GM21367 (cell line): ENCODE data around the gene CEP63.
"Not testable (repeated sequence)": the region's sequence is repeated elsewhere in the genome, so short reads cannot be mapped to it uniquely, and the experiment has no call there.

Source experiments
- ATAC-seq: cut with Tn5 transposase; IDR thresholded peaks from one replicate; pipeline ENCODE4 v1.9.1; 2021; ENCODE audit not compliant: unreplicated experiment

The CEP63 gene

DNA sequence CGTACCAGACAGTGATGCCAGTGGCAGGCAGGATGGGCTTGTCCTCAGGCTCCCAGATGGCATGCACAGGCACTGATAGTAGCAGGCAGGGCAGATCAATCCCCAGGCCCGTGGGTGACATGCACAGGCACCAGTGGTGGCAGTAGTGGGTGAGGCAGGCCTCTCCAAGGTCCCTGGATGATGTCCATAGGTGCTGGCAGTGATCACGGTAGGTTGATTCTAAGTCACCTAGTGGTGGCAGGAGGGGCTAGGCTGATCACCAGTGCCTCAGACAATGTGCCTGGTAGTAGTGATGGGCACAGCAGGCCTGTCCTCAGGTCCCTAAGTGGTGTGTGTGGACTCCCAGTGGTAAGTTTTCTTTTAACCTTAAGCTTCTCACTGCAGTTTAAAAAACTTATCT, 19.6 kb downstream of the CEP63 start:
- no peak for ATAC-seq

DNA sequence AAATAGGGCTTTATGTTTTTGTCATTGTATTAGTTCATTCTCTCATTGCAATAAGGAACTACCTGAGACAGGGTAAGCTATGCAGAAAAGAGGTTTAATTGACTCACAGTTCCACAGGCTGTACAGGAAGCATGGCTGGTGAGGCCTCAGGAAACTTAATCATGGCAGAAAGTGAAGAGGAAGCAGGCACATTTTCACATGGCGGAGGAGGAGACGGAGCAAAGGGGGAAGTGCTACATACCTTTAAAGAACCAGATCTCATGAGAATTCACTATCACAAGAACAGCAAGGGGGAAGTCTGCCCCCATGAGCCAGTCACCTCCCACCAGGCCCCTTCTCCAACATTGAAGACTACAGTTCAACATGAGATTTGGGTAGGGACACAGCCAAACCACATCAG, 25.6 kb downstream of the CEP63 start:
- no peak for ATAC-seq

DNA sequence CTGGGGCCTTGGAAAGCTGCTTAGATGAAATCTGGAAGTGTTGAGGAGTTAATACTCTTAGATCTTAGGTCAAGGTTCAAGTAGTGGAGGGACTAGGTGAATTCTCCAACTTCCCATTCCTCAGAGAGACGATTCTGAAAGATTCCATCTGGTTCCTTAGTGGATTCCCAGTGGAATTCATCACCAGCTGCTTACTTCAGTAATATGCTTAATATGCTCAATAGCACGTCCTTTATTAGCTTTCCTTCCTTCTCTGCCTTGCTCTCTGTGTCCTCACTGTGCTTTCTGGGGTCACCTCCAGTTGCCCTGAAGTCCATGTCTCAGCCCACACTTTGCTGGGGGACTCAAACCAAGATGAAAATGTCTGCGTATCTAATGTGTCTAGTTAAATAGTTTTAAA, 31.0 kb downstream of the CEP63 start:
- ATAC-seq = no peak

DNA sequence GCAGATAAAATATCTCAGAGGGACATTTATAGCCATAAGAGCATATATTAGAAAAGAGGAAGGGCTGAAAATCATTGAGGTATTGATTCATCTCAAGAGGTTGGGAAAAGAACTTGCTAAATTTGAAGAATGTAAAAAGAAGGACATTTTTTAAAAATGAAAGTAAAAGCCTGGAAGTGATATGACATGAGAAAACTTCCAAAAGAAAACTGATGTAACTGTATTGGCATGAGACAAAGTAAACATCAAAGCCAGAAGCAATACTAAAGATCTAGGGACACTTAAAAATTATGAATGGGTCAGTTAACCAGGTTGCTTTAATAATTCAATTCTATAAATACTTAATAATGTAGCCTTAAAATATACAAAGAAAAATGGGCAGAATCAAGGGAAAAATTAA, 31.9 kb downstream of the CEP63 start:
- ATAC-seq = no peak

DNA sequence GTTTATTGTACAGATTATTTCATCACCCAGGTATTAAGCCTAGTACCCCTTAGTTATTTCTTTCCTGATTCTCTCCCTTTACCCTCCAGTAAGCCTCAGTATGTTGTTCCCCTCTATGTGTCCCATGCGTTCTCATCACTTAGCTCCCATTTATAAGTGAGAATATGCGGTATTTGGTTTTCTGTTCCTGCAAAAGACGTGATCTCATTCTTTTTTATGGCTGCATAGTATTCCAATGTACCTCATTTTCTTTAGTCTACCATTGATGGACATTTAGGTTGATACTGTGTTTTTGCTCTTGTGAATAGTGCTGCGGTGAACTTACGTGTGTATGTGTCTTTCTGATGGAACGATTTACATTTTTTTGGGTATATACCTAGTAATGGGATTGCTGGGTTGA, 36.7 kb downstream of the CEP63 start:
- no peak for ATAC-seq

DNA sequence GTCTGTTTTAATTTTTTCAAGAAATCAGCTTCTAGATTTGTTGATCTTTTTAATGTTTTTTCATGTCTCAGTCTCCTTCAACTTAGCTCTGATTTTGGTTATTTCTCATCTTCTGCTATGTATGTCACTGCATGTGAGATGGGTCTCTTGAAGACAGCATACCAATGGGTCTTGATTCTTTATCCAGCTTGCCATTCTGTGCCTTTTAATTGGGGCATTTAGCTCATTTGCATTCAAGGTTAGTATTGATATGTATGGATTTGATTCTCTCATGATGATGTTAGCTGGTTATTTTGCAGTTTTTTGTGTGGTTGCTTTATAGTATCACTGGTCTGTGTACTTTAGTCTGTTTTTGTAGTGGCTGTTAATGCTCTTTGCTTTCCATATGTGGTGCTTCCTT, 39.4 kb downstream of the CEP63 start:
- ATAC-seq = no peak

DNA sequence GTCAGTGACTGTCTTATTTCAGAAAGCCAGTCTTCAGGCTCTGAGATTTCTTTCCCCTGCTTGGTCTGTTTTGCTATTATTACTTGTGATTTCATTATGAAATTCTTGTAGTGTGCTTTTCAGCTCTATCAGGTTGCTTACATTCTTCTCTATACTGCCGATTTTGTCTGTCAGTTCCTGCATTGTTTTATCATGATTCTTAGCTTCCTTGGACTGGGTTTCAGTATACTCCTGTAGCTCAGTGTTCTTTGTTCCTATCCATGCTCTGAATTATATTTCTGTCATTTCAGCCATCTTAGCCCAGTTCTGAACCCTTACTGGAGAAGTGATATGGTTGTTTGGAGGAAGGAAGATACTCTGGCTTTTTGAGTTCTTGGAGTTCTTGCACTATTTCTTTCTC, 40.5 kb downstream of the CEP63 start:
- ATAC-seq = no peak

DNA sequence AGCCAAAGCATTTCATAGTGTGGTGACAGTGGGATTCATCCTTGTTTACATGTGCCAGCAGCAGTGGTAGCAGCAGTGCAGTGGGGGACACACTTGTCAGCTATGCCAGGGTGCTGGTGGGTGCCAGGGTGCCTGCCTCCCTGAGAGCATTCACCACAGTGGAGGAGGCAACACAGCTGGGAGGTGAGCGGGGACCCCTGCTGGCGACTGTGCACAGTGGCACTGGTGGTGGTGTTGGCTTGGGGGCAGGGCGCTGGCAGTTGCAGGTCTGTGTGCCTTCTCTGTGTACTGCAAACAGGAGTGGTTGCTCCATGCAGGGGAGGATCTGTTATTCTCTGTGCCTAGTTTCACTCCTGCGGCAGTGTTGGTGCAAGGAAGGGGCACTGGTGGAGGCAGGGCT, 41.2 kb downstream of the CEP63 start:
- ATAC-seq = no peak

DNA sequence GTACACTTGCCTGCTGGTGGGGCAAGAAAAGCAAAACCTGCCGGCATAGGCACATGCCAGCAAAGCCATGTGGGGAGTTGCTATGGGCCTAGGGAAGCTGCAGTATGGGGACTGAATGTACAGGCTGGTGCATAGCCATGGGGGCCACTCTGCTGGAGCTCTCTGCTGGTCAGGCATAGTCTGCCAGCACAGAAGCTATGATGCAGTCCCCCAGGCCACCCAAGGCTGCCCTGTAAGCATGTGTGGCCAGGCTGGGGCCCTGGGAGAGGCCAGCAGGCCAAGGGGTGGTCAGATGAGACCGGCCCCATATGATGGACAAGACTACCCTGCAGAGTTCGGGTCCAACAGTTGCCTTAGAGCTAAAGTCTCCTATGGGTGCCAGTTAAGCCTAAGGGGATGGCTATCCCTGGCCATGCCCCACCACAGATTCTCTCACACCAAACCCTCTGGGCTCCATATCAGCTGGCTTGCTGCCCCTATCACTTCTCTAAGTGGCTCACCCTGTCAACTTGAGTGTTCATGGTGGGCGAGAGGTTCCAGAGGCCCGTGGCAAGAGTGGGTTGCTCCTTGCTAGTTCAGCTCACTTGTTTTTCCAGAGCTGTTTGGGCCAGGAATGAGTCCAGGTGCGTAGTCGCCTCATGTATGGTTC, 41.8 kb downstream of the CEP63 start:
- ATAC-seq = no peak

DNA sequence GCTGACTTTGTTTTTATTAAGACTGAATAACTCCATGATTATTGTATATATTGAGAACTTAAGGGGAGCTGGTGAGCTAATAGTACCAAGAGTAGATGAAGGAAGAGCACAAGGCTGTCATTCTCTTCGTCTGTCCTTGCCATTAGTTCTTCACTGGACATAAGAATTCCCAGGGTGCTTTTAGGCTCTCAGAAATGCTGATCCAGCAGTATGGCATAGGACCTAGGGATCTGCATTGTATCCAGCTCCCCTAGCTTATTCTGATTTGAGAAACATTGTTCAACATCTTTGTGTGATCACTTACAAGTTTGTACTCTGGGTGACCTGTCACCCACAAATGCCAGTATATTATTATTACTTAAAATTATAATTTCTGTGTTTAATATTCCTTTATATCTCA, 47.6 kb downstream of the CEP63 start:
- ATAC-seq = no peak

DNA sequence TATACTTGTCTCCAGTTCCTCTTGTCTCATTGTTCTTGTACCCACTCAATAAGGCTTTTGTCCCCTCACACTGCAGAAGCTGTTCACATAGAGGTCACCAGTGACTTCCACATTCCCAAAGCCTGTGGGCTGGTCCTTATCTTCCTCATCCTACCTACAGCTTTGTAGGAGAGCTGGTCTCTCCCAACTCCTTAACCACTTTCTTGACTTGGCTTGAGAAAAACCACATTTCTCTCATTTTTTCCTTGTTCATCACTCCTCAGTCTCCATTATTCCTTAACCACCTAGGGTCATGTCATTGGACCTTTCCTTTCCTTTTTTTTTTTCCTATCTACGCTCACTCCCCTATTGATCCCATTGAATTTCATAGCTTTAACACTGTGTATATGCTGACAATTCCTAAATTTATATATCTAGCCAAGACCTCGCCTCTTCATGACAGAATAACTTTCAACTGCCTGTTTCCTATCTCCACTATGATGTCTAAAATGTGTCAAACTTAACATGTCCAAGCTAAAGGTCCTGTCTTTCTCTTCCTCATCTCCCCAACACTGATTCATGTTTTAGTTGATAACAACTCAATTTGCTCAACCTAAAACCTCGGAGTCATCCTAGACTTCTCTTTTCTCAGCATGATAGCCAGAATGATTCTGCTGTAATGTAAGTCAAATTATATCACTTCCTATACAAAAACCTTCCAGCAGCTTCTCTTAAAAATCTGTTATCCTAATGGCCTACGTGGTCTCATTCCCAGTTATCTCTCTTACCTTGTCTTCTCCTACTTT, 49.5 kb downstream of the CEP63 start:
- ATAC-seq = no peak

DNA sequence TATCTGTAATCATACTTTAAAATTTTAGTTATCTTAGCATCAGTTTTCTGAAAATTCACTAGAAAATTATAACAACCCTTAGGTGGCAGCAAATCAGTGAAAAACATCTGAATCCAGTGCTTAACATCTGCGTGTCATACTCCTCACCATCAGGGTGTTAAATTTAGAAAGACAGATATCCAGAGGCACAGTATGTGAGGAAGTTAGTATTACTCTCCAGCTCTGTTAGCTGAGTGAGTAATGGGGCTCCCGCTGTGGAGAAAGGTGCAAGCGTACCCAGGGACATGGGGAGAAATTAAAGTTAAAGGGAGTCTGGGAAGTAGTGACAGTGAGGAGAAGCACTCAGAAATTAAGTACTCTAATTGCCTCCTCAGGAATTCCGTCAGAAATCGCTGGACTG, 50.9 kb downstream of the CEP63 start:
- no peak for ATAC-seq

DNA sequence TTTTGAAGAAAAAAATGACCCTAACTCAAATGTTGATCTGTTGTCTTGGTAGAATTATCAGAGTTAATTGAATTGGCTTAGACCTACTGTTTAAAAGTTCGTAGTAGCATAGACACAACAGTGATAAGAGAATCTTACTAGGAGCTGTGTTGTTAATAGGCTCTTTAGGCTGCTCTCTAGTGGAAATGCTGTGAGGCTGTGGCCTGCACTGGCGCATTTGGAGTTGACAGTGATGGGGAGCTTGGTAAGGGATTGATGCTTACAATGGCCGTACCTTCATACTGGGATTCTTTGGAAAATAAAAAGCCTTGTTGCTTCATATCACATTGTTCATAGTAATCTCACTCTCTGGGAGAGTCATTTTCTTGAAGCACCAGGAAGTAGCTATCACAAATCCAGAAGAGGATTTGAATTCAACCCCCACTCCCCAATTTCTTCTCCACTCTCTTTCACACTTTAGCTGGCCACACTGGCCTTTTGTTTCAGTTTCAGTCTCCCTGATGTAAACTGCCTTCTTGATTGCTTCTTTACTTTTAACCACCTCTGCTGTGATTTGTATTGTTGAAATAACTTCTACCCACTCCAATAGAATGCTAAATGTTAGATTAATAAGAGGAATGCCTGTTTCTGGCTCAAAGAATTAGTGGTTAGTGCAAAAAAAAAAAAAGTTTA, 56.6 kb downstream of the CEP63 start:
- no peak for ATAC-seq

DNA sequence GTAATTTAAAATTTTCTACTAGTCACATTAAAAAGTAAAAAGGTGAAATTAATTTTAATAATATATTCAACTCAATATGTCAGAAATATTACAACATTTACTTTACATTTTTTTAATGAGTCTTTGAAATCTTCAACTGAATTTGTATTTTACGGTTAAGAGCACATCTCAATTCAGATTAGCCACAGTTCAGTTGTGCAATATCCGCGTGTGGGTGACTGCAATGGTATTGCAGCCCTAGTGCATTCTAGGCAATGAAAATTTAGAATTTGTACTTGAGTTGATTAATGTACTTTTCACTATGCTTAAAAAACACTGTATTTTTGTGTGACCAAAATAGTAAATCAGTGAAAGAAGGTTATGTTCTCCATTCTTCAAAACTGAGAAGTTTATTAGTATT, 57.3 kb downstream of the CEP63 start:
- no peak for ATAC-seq

DNA sequence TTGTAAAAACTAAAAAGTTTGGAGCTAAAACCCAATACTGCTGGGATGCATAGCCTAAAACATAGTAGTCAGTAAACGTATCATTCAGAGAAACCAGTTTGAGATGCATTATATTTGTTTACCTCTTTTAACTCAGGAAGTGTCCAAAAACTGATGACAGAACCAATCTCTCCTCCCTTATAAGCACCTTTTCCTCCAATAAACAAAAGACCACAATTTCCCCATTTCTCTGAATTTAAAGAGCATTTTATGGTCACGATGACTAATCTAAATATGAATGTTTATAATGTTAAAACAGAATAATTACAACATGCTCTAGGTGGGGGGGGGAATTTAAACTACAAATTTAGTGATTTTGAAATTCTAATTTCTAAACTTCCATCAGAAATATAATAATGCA, 58.5 kb downstream of the CEP63 start:
- ATAC-seq = no peak

DNA sequence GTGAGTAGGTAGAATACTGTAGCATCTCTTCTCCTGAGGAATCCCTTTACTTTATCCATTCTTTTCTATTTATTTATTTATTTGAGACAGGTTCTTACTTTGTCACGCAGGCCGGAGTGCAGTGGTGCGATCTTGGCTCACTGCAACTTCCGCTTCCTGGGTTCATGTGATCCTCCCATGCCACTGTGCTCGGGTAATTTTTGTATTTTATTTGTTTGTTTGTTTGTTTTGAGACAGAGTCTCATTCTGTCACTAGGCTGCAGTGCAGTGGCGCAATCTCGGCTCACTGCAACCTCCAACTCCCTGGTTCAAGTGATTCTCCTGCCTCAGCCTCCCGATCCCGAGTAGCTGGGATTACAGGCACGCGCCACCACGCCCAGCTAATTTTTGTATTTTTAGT, 58.9 kb downstream of the CEP63 start:
- ATAC-seq = not testable (repeated sequence)

DNA sequence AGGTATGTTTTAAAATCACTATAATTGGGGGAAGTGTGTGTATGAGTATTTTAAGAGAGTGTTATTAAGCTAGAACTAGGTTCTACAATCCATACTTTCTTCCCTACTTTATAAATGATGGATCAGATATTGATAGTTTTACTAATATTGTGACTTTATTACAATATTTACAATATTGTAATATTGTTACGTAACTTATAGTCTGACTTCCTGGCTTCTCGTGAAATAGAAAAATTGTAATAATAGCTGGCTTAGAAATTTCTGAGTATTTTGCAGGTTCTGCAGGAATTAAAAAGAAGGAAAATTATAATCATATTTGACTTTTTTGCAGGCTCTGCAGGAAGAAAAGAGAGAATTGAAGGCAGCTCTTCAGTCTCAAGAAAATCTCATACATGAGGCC, 60.0 kb downstream of the CEP63 start:
- no peak for ATAC-seq

DNA sequence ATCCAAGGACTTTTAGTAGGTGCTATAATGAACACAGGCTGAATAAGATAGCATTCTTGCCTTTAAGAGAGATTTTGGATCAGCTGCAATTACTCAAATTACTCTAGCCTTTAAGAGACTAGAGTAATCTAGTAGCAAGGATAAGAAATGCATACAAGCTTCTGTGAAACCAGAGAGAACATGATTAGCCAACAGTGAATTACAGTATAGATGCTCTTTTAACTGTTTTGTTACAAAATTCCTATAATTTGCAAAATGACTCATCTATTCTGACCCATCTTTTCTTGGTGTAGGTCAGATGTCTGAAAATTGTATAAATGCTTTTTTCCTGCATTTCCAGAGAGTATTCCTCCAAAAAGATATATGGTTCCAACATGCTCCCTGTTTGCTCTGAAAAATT, 66.9 kb downstream of the CEP63 start:
- no peak for ATAC-seq

DNA sequence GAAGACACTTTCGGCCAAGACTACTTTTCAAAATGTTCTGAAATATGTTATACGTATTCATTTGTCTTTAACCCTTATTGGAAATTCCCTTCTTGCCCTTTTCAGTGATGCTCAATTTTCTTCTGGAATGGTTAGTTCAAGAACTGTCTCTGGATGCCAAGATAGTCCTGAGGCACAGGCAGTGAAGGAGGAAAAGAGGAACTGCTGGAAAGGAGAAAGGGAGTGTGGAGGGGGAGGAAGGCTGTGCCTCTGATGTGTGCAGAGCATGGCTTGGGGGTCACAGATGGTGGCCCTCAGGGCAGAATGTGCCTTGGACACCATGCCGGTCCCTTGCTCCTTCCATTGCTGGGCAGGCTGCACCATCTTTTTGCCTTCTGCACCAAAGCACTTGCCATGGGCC, 73.7 kb downstream of the CEP63 start:
- no peak for ATAC-seq

DNA sequence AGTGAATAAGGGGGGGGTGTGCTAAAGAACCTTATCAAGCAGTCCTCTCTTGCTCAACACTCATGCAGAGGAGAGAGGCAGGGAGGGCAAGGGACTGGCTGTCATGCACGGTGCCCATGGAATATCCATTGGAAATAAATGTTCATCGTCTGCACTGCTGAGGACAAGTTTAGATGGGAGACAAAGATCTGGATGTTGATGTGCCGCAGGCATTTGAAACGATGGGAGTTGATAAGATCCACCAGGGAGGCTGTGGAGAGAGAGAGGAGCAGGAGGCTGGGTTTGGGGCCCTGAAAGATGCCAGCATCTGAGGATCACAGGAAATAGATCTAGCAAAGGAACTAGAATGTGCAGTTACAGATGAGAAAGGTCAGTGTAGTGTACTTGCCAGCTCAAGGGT, 76.2 kb downstream of the CEP63 start:
- no peak for ATAC-seq

DNA sequence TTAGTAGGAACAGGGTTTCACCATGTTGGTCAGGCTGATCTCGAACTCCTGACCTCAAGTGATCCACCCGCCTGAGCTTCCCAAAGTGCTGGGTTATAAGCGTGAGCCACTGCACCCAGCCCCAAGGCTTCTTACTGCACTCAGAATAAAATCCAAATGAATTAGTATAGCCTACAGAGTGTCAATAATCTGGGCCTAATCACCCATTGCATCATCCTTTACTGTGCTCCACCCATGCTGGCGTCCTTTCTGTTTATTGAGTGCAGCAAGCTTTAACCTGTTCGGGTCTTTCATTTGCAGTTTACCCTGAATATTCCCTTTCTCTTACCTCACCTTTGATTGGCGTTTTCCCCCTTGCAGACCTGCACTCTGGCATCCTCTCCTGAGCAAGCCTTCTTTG, 77.7 kb downstream of the CEP63 start:
- ATAC-seq = no peak

DNA sequence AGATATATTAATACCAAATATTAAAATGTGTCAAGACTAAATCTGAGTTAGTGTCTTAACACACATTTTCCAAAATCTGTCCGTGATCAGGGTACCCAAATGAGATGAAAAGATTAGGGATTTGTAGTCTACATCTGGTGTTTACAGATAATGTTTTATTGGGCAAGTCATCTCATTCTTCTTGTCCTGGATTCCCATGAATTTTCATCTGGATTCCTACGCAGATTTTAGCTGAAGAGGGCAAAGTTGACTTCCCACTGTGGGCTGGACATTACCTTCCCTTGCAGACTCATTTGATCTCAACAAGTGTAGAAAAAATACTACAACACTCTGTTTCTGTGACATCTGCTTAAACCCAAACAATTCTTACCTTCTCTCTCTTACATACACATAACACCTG, 79.1 kb downstream of the CEP63 start:
- no peak for ATAC-seq
